ENCODE measurements around the gene TRABD2A. TPM values are rescaled to one million over a fixed set of nuclear protein-coding genes. Genes with fewer than 3 reads are reported as not detected.

TRABD2A gene
- total RNA-seq, 2 experiments from 2014 or later, result 166 to 170 TPM

GRCh38 chr2:84811839-84812431 is 68.9 kb downstream of the TRABD2A start:
- Histone ChIP-seq H3K27ac (ENCODE audit: low read depth in 1 of 2, low read length in 2 of 2) (no peak overlapping the region), H3K36me3 (ENCODE audit: insufficient read depth, low read length) (no peaks in the 10 kb centered on the region), H3K9me3 (ENCODE audit: control insufficient read depth in 1 of 2, insufficient read depth in 1 of 2, low read length in 2 of 2) (no peaks in the 10 kb centered on the region), H3K4me3 (ENCODE audit: low read length) (no peak overlapping the region), H3K4me1 (ENCODE audit: insufficient read depth, low read length) (peaks cover 26% of the 10 kb centered on the region), H3K27me3 (ENCODE audit: control insufficient read depth in 1 of 2, insufficient read depth in 2 of 2, low read length in 2 of 2) (no peaks in the 10 kb centered on the region)
- no peak overlapping the region for H3K27ac Mint-ChIP-seq
- peaks cover 4% of the 10 kb centered on the region for H3K36me3 Mint-ChIP-seq (ENCODE audit: low read depth)
- ChIA-PET POLR2A (no interaction called here), CTCF (no interaction called here)
- H3K4me1 Mint-ChIP-seq (ENCODE audit: low read depth), result peaks cover 69% of the 10 kb centered on the region
- intact Hi-C loops (cut with DNase I, micrococcal nuclease), result no loop called here
- H3K27me3 Mint-ChIP-seq, result no peaks in the 10 kb centered on the region
- TF ChIP-seq, protein P1, sequence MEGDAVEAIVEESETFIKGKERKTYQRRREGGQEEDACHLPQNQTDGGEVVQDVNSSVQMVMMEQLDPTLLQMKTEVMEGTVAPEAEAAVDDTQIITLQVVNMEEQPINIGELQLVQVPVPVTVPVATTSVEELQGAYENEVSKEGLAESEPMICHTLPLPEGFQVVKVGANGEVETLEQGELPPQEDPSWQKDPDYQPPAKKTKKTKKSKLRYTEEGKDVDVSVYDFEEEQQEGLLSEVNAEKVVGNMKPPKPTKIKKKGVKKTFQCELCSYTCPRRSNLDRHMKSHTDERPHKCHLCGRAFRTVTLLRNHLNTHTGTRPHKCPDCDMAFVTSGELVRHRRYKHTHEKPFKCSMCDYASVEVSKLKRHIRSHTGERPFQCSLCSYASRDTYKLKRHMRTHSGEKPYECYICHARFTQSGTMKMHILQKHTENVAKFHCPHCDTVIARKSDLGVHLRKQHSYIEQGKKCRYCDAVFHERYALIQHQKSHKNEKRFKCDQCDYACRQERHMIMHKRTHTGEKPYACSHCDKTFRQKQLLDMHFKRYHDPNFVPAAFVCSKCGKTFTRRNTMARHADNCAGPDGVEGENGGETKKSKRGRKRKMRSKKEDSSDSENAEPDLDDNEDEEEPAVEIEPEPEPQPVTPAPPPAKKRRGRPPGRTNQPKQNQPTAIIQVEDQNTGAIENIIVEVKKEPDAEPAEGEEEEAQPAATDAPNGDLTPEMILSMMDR (IDR thresholded peaks at IDR 0.05), result no peak
- no peak for DNase-seq
- H3K4me3 Mint-ChIP-seq, result no peak overlapping the region
- ATAC-seq (ENCODE audit: poor library complexity), result no peak
- H3K9me3 Mint-ChIP-seq, result no peaks in the 10 kb centered on the region

GRCh38 chr2:84808279-84808678 is 72.6 kb downstream of the TRABD2A start:
- ATAC-seq (ENCODE audit: poor library complexity), result no peak
- Mint-ChIP-seq H3K27ac (peak overlapping the region; percentile 2), H3K36me3 (ENCODE audit: low read depth) (no peaks in the 10 kb centered on the region), H3K4me1 (ENCODE audit: low read depth) (peaks cover 57% of the 10 kb centered on the region), H3K9me3 (no peaks in the 10 kb centered on the region), H3K4me3 (no peak overlapping the region), H3K27me3 (no peaks in the 10 kb centered on the region)
- Histone ChIP-seq H3K27ac (ENCODE audit: low read depth in 1 of 2, low read length in 2 of 2) (no peak overlapping the region), H3K36me3 (ENCODE audit: insufficient read depth, low read length) (no peaks in the 10 kb centered on the region), H3K4me1 (ENCODE audit: insufficient read depth, low read length) (peaks cover 6% of the 10 kb centered on the region), H3K4me3 (ENCODE audit: low read length) (no peak overlapping the region), H3K27me3 (ENCODE audit: control insufficient read depth in 1 of 2, insufficient read depth in 2 of 2, low read length in 2 of 2) (no peaks in the 10 kb centered on the region), H3K9me3 (ENCODE audit: control insufficient read depth in 1 of 2, insufficient read depth in 1 of 2, low read length in 2 of 2) (no peaks in the 10 kb centered on the region)
- intact Hi-C loops (cut with DNase I, micrococcal nuclease), result no loop called here
- ChIA-PET CTCF (no interaction called here), POLR2A (no interaction called here)
- DNase-seq, result no peak
- TF ChIP-seq, protein P1 (IDR thresholded peaks at IDR 0.05), result no peak

DNA sequence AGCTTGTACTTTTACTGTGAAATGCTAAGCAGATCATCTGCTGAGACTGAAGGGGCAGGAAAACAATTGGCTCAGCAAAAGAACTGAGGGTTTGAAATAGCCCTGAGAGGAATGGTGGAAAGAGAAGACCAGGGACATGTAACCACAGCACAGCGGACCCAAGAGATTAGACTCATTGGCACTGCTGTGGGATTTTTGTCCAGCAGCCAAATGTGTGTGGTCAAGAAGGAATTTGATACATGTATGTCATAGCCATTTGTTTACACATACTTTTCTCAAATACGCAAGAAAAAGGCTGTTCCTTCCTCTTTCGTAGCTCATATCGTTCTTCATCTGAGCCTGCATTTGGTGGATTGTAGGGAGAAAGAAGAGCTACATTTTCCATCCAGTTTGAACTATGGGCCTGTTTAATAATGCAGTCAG is 73.8 kb downstream of the TRABD2A start:
- Histone ChIP-seq H3K4me1 (ENCODE audit: insufficient read depth, low read length) (no peaks in the 10 kb centered on the region), H3K9me3 (ENCODE audit: control insufficient read depth in 1 of 2, insufficient read depth in 1 of 2, low read length in 2 of 2) (no peaks in the 10 kb centered on the region), H3K27me3 (ENCODE audit: control insufficient read depth in 1 of 2, insufficient read depth in 2 of 2, low read length in 2 of 2) (no peaks in the 10 kb centered on the region), H3K4me3 (ENCODE audit: low read length) (no peak overlapping the region), H3K36me3 (ENCODE audit: insufficient read depth, low read length) (no peaks in the 10 kb centered on the region), H3K27ac (ENCODE audit: low read depth in 1 of 2, low read length in 2 of 2) (no peak overlapping the region)
- DNase-seq (no peak), ATAC-seq (ENCODE audit: poor library complexity) (no peak)
- intact Hi-C loops (cut with DNase I, micrococcal nuclease), result no loop called here
- ChIA-PET CTCF (no interaction called here), POLR2A (no interaction called here)
- H3K36me3 Mint-ChIP-seq (ENCODE audit: low read depth), result no peaks in the 10 kb centered on the region
- no peak overlapping the region for H3K27ac Mint-ChIP-seq
- peaks cover 53% of the 10 kb centered on the region for H3K4me1 Mint-ChIP-seq (ENCODE audit: low read depth)
- no peak overlapping the region for H3K4me3 Mint-ChIP-seq
- no peaks in the 10 kb centered on the region for H3K27me3 Mint-ChIP-seq
- peaks cover 2% of the 10 kb centered on the region for H3K9me3 Mint-ChIP-seq
- TF ChIP-seq, protein P1 (IDR thresholded peaks at IDR 0.05), result no peak
